COLO668 (cell line): ENCODE measurements around the gene MAN1B1.

Experiments used
- DNase-seq: peaks from one replicate; lab custom pipeline; 2025; ENCODE audit not compliant: unreplicated experiment; lab: John Stamatoyannopoulos, UW

MAN1B1 gene

GRCh38 chr9:137141976-137142936 is 55.5 kb downstream of the MAN1B1 start:
- no peak for DNase-seq

DNA sequence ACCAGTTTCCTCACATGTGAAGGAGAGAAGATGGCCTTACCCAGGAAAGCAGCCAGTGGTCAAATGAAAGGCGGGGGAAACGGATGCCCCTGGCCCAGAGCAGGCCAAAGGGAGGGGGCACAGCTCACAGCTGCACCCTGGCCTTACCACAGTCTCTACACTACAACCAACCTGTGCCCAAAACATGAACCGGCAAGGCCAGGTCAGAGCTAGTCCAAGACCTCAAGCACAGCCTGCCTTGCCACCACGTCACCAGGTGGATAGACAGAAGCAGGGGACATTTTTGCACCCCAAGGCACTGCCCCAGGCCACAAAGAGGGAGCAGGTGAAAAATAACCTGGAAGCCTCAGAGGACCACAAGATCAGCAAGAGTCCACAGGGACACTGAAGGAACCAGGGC is 56.7 kb downstream of the MAN1B1 start:
- DNase-seq: no peak

DNA sequence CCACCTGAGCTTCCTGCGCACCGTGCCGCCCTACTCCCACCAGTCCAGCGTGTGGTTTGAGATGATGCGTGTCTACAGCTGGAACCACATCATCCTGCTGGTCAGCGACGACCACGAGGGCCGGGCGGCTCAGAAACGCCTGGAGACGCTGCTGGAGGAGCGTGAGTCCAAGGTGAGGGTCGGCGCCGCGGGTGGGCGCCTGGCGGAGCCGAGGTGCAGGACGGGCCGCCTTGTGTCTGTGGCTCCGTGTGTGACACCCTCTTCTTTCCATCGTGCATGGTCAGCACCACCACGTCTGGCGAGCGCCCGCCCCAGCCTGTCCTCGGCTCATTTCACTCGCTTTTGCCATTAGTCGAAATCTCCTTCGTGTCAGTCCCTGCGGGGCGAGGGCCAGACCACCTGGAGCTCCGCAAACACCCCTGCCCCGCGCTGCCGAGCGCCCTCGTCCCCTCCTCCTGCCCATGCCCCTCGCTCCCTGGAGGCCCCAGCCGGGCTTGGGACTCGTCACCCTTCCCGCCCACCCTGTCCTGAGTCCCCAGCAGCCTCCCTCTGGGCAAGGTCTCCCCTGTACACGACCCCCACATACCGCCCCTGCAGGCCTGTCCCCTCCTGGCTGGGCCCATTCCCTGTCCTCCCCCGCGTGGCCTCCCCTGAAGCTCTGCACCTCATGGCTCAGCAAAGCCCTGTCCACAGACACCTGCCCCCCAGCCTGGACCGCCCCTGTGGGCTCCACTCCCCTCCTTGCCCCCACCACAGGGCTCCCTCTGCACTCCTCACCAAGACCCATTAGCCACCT is 59.1 kb downstream of the MAN1B1 start:
- DNase-seq: no peak

- DNase-seq: no peak
Observed at GRCh38 chr9:137146527-137146918, 59.7 kb downstream of the MAN1B1 start.

- peak; percentile 32 for DNase-seq
Observed at GRCh38 chr9:137147091-137147792, 60.5 kb downstream of the MAN1B1 start.

DNA sequence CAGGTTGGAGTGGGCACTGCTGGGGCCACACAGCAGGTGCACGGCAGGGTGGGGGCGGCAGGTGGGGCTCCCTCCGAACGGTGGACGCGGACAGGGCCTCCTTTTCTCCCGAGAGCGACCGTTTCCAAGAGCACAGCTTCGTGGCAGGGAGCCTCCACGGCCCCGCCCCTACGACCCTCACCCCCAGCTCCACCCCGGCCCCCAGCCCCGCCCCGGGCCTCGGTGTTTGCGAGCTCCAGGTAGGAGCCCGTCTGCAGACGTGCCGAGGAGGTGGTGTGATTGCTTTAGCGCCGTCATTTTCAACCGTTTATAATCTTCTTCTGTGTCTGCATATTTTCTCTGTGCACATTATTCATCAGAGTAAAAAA is 61.0 kb downstream of the MAN1B1 start:
- no peak for DNase-seq

GRCh38 chr9:137148242-137148641 is 61.5 kb downstream of the MAN1B1 start:
- no peak for DNase-seq

- no peak for DNase-seq
Observed at GRCh38 chr9:137148661-137149060, 61.9 kb downstream of the MAN1B1 start.

- no peak for DNase-seq
Observed at GRCh38 chr9:137149363-137149762, 62.6 kb downstream of the MAN1B1 start.

DNA sequence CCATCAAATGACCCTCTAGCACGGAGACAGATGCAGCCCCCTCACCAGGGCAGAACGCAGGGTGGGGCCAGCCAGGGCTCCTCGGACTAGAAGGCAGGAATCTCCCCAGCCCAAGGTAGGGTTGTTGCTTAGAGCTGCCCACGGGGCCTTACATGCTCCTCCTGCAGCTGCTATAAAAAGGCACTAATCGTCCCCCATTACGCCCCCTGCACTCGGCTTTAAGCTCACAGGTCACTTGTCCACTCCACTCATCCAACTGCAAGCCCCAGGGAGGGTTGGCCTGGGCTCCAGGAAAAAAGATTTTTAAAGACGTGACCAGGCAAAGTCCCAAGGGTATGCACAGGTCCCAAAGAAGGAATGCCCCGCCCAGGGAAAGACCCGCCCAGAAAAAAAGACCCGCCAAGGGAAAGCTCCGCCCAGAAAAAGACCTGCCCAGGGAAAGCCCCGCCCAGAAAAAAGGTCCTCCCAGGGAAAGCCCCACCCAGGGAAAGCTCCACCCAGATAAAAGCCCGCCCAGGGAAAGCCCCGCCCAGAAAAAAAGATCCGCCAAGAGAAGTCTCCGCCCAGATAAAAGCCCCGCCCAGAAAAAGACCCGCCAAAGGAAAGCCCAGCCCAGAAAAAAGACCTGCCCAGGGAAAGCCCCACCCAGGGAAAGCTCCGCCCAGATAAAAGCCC is 63.3 kb downstream of the MAN1B1 start:
- peak; percentile 81 for DNase-seq

GRCh38 chr9:137150617-137151457 is 64.1 kb downstream of the MAN1B1 start:
- DNase-seq: peak; percentile 82

- DNase-seq: no peak
Observed at GRCh38 chr9:137152844-137153405, 66.1 kb downstream of the MAN1B1 start.

DNA sequence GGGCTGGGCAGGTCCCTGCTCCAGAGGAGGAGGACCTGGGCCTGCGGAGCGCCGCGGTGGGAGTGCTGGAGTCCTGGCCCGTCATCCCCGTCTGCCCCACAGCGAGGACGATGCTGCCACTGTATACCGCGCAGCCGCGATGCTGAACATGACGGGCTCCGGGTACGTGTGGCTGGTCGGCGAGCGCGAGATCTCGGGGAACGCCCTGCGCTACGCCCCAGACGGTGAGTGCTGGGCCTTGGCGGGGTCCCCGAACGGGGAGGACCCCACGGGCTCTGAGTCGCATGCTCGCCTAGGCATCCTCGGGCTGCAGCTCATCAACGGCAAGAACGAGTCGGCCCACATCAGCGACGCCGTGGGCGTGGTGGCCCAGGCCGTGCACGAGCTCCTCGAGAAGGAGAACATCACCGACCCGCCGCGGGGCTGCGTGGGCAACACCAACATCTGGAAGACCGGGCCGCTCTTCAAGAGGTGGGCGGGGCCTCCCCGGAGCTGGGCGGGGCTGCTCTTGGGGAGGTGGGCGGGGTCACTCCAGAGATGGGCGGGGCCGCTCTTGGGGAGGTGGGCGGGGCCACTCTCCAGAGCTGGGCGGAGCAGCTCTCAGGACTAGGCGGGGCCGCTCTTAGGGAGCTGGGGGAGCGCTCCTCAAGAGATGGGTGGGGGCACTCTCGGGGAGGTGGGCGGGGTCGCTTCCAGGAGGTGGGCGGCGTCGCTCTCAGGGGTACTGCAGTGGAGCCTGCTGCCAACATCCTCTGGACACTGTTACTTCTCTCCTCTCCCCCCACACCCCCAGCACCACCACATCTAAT is 70.0 kb downstream of the MAN1B1 start:
- peak; percentile 52 for DNase-seq

DNA sequence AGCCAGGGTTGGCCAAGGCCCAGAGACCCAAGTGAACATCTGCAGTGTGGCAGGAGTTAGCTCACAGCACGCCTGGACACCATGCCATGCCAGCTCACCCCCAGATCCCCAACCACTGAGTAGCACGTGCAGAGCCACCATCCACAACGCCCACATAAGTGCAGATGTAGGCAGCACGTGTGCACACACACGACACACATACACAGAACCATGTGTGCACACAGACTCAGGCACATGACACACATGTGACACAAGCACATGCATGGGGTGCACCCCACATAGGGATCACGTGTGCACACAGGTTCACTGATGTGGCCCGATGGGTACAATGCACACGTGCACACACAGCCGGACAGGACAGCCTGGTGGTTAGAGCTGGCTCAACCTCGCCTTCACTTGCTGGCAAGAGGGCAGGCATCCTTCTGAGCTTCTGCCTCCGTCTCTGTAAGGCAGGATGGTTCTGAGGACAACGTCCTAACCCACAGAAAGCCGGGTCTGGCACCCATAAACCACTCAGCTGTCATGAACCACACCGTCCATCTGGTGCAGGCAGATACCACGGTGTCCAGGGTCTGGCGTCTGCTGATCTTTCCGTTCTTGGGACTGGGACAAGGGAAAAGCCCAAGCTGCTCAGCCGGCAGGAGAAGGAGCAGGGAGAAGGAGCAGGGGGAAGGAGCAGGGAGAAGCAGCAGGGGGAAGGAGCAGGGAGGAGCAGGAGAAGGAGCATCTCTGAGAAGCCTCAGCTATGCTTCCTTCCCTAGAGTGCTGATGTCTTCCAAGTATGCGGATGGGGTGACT is 71.0 kb downstream of the MAN1B1 start:
- no peak for DNase-seq

DNA sequence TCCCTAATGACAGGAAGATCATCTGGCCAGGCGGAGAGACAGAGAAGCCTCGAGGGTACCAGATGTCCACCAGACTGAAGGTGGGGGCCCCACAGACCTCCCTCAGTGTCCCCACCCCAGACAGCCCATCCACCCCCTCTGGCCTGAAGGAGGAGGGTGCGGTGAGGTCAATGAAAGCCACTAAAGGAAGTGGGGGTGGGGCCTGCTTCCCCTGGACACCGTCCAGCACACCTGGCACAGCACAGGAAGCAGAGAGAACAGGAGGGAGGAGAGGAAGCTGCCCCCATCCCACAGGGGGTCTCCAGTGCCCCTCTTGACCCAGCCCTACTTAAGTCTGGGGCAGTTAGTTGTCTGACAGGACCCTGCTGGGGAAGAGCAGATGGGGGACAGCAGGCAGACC is 71.8 kb downstream of the MAN1B1 start:
- DNase-seq: peak; percentile 41
